ENCODE measurements around the gene C12orf42.
A peak's percentile ranks its signal among the peaks of the same experiment; 100 is the strongest.

Gene C12orf42

DNA sequence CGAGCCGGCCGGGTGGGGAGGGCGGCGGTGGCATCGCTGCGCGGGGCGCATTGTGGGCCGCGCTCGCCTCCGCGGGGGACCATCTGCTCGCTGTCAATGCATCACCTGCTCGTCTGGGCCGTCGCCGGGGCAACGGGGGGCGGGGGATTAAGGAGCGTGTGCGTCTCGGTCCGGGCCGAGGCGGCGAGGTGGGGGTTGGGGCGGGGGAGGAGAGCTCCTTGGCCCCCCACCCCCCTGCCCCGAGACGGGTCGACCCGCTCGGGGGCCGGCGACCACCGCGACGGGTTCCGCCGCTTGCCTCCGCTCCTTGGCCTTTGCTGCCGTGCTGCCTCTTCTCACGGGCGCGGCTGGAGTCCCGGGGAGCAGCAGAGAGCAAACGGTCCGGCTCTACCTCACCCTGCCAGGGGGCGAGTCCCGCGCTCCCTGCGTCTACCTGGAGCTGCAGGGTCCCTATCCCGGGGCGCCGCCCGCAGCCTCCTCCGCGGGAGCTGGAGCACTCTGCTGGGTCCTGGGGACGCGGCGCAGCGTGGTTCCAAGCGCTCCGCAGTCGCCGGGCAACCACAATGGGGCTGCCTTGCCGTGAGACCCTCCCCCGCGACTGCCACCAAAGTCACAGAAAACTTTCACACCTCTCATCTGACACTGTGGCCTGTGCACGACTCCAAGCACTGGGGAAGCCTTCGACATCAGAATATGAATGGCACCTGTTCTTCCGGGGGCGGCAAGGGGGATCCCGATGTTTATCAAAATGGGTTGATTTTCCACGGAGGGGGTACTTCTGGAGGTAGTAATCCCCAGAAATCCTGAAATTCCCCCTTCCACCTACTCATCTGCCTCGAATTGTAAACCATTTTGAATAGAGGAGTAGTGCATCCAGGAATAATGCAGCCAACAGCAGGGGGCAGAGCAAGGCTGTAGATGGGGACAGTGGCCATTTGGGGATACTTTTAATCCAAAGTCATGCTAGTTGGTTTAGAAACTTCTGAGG lies at the start of gene C12orf42:
Gene C12orf42, minus strand, starts transcription at position 500 of the 988 bp plus-strand sequence. CDS start 17,542 bp downstream, outside the sequence.
- DNase-seq (ENCODE audit: low spot score) = peak; percentile 44

DNA sequence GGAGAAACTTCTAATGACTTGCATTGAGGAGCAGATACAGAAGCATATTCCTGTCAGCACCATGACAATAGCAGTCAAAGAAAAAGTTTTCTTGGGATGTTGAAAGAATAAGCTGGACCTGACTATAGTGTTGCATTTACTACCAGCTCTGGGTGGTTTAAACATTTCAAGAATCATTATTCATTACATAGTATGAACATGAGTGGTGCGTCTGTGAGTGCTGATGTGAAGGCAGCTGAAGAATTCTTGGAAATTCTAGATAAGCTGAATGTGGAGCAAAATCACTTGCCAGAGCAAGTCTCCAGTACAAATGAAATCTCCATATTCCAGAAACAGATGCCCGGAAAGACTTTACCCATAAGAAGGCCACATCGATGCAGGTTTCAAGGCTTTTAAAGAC lies 46.3 kb upstream of the C12orf42 start:
- DNase-seq (ENCODE audit: low spot score) = no peak

GRCh38 chr12:103540319-103540718 lies 44.6 kb upstream of the C12orf42 start:
- DNase-seq (ENCODE audit: low spot score) = peak; percentile 41

GRCh38 chr12:103538397-103538796 lies 42.6 kb upstream of the C12orf42 start:
- peak; percentile 20 for DNase-seq (ENCODE audit: low spot score)

DNA sequence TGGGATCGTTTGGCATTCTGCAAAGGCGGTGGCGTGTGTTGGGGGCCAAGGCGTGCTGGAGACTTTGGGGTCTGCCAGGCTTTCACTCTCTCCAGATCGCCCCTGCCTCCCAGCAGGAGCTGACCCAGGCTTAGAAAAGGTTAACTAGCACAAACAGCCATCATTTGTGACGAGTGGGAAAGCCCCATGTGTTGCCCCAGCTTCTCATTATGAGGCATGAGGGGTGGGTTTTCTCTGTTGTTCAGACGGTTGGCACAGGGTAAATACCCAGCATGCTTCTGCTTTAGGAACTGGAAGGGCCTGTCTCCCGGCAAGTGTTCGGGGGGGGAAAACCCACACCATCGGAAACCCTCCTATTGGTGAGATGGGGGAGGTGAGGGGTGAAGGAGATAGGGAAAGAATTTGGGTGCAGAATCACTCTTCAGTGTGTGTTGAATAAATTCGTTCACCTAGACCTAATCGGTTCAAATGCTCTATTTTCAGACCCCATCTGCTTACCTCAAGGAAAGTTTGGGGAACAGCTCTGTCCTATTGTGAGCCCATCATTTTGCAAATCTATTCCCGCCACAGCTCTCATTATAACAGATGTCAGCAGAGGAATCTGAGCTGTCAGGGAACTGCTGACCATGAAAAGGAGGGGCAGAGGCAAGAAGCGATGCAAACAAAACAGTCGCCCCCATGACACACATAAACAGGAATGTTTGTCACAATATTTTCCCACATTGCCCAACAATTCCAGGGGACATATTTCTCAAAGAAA lies 34.7 kb upstream of the C12orf42 start:
- DNase-seq (ENCODE audit: low spot score) = peak; percentile 8

- DNase-seq (ENCODE audit: low spot score) = no peak
Measured at GRCh38 chr12:103529306-103529705, 33.5 kb upstream of the C12orf42 start.

GRCh38 chr12:103524238-103524875 lies 28.6 kb upstream of the C12orf42 start:
- no peak for DNase-seq (ENCODE audit: low spot score)

GRCh38 chr12:103523771-103524170 lies 28.0 kb upstream of the C12orf42 start:
- no peak for DNase-seq (ENCODE audit: low spot score)

DNA sequence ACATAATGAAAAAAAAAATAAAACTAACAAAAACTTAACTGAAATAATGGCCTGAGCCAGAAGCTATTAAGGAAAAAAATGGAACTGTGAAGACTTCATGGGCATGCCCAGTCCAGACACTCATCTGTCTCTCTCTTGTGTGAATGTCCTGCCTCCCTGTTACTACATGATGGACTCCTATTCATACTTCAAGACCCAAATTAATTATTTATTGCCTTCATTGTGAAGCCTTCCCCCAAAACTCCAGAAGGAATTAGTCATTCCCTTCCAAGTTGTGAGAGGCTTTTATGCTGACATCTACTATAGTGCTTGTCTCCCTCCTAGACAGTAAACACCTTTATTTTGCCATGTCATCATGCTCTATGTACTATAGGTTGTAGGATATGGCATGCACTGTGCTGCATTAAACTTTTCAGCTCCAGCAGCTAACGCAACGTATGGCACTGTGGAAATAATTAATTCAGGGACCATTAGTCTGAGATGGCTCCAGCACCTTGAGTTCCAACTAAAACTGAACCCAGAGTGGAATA lies 25.0 kb upstream of the C12orf42 start:
- DNase-seq (ENCODE audit: low spot score) = no peak

- no peak for DNase-seq (ENCODE audit: low spot score)
Measured at GRCh38 chr12:103519632-103520031, 23.9 kb upstream of the C12orf42 start.

GRCh38 chr12:103518899-103519298 lies 23.1 kb upstream of the C12orf42 start:
- DNase-seq (ENCODE audit: low spot score) = no peak

GRCh38 chr12:103517161-103517560 lies 21.4 kb upstream of the C12orf42 start:
- no peak for DNase-seq (ENCODE audit: low spot score)

GRCh38 chr12:103515341-103515740 lies 19.6 kb upstream of the C12orf42 start:
- DNase-seq (ENCODE audit: low spot score) = no peak

DNA sequence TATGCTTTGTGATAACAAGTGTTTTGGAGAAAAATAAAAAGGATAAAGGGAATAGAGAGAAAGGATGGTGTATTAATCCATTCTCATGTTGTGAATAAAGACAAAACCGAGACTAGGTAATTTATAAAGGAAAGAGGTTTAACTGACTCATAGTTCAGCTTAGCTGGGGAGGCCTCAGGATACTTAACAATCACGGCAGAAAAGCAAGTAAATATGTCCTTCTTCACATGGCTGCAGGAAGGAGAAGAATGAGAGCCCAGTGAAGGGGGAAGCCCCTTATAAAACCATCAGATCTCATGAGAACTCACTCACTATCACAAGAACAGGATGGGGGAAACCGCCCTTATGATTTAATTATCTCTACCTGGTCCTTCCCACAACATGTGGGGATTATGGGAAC lies 18.1 kb upstream of the C12orf42 start:
- no peak for DNase-seq (ENCODE audit: low spot score)

DNA sequence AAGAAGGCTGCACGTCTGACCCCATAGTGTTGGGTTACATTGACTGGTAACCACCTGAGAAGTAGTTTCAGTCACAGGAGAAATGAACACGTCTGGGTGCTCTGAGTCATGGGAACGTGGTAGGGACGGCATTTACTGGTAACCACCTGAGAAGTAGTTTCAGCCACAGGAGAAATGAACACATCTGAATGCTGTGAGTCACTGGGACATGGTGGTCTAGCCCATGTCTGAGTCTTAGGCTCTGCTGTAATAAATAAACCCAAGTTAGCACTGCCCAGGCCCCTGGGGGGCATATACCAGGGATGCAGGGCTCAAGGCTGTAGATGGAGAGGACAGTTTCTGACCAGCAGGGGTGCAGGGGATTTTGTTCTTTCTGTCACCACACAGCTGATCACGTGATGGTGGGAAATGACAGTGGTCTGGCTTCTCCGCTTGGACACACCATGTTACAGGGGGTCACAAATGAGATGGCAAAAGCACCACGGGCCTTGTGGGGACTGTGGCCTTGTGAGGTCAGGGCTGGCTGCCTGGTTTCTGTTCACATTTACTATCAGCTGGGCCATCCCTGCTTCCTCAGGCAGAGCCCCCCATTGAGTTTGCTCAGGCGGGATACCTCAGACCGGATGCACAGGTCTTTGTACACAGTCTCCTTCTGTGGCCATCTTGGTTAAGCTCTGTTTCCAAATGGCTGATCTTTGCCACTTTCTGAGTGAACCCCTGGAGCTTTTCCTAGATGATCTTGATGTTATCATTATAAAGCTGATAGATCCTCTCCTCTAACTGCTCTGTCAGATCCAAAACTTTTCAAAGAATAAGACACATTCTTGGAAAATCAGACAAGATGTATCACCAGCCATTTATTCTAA lies 9.8 kb upstream of the C12orf42 start:
- peak; percentile 87 for DNase-seq (ENCODE audit: low spot score)

DNA sequence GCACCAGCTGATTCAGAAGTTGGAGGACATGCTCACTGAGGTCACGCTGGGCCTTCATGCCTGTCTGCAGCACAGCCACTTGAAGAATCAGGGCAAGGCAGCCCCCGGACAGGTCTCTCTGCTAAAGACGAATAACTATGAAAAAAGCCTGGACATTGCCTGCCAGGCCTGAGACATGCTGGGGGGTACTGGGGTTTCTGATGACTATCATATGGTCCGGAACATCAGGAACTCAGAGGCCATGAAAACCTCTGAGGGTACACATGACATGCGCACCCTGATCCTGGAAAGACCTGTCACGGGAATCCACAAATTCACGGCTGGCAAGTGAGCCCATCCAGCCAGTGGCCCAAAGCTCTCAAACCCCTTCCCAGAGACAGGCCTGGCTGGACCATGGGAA lies 8.8 kb upstream of the C12orf42 start:
- no peak for DNase-seq (ENCODE audit: low spot score)

DNA sequence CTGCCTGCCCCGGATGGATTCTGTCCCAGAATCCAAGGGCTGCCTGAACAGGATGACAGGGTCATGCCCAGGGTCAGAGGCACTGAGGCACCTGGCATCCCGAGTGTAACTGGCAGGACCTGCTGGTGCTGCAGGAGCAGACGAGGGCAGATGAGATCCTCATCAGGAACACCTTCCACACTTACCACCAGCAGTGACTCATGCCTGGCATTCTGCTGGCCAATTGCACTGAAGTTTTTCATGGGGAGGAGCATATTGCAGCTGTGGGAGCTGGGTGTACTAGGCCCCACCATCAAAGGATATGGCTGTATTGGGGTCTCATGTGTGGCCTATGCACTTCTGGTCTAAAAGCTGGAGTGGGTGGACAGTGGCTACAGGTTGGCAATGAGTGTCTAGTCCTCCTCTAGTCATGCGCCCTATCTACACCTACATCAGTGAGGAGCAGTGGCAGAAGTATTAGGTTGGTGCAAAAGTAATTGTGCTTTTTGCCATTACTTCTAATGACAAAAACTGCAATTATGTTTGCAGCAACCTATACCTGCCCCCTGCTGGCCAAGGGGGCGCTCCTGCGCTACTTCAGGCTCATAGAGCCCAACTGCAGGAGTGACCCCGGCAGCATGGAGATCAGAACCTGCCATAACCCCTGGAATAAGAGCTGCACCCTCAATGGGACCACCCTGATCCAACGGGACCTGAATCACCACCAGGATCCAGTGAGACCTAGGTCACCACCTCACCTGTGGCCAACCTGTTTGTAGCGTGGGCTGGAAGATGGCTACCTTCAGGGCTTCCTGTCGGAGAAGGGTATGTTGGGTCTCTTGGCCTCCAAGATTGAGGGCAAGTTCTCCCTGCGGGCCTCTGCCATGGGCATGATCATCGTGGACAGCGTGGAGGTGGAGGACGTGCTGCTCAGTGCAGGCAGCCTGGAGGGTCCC lies 8.0 kb upstream of the C12orf42 start:
- no peak for DNase-seq (ENCODE audit: low spot score)

DNA sequence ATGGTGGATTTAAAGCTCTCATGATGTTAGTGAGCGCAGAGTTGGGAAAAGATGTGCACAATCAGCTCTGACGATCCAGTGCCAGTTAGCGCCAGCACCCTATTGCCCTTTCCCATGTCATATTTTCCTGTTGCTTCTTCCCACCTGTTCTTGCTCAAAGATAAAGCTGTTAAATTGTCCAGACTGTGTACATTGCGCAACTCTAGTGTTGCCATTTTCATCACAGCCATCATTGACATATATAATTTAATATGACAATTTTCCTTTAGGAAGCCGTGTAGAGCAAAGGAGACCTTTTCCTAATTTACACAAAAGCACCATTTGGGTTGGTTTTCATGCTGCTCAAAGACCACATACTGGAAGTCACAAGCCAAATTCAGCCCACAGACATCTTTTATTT lies 5.7 kb upstream of the C12orf42 start:
- DNase-seq (ENCODE audit: low spot score) = no peak

DNA sequence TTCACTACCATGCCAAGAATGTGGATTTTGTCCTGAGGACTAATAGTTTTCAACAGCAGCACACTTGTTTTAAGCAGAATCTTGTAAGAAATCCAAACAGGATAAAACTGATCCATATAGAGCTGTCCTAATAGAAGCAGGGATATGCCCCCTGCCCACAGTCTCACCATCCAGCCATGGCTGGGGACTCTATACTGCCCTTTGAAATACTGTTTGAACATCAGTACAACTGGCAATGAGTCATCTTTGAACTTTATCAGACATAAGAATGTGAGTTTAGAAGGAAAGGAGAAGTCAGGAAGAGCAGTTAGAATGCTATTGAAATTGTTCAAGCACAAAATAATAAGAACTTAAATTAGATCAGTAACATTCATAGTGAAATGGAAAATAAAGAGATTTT lies 3.8 kb upstream of the C12orf42 start:
- DNase-seq (ENCODE audit: low spot score) = no peak

GRCh38 chr12:103498990-103499389 lies 3.2 kb upstream of the C12orf42 start:
- peak; percentile 37 for DNase-seq (ENCODE audit: low spot score)
